Esophagus muscularis mucosa (tissue), 4 donors: ENCODE results near the gene TMEM190. TPM values are rescaled to one million over a fixed set of nuclear protein-coding genes. Genes with fewer than 3 reads are reported as not detected.

Experiments used
- DNase-seq: peaks from one replicate; pipeline ENCODE4 v3.0.0-alpha.2; 2017; ENCODE audit errors: extremely low spot score
- H3K27ac ChIP-seq, 4 donors: fragments of 200-600 bp; sonication (generic); replicated peaks in 1 of 4; 1 replicate in 3 of 4; 2 replicates in 1 of 4; pipeline ENCODE4 v1.5.1; 2016 to 2019; ENCODE audit warnings: mild to moderate bottlenecking in 1 of 4
- H3K27me3 ChIP-seq, 4 donors: fragments of 200-600 bp; sonication (generic); one replicate each; pipeline versions ENCODE4 v1.5.1 to v1.6.0; 2016 to 2019
- H3K36me3 ChIP-seq, 4 donors: fragments of 200-600 bp; sonication (generic); one replicate each; pipeline ENCODE4 v1.5.1; 2016 to 2019
- H3K4me1 ChIP-seq, 4 donors: fragments of 200-600 bp; sonication (generic); one replicate each; pipeline ENCODE4 v1.5.1; 2016 to 2019
- H3K4me3 ChIP-seq, 4 donors: fragments of 200-600 bp; sonication (generic); 1 replicate in 2 of 4; 2 replicates in 2 of 4; pipeline ENCODE4 v1.5.1; 2016 to 2019; ENCODE audit warnings: mild to moderate bottlenecking in 4 of 4, moderate library complexity in 1 of 4
- H3K9me3 ChIP-seq, 4 donors: fragments of 200-600 bp; sonication (generic); 1 replicate in 3 of 4; 2 replicates in 1 of 4; pipeline ENCODE4 v1.5.1; 2016 to 2019
- EP300 ChIP-seq: sonication (generic); formaldehyde crosslinking; IDR thresholded peaks from one replicate; pipeline ENCODE4 v1.6.1; 2017; ENCODE audit warnings: antibody characterized with exemption
- POLR2A ChIP-seq: fragments of 450-650 bp; IDR thresholded peaks from one replicate; pipeline ENCODE4 v1.6.1; 2017; ENCODE audit warnings: antibody characterized with exemption, moderate library complexity, mild to moderate bottlenecking, low read depth
- POLR2AphosphoS5 ChIP-seq, 2 donors: sonication (generic); formaldehyde crosslinking; IDR thresholded peaks; one replicate each; pipeline ENCODE4 v1.6.1; 2017; ENCODE audit warnings: antibody characterized with exemption in 2 of 2
- WGBS: methylation state at CpG from one replicate; pipeline ENCODE4 v1.1.5; 2018; 5-methylcytosine and 5-hydroxymethylcytosine counted together
- intact Hi-C: fragments of 100-400 bp; cut with DNase I; formaldehyde crosslinking; loops from one replicate; pipeline ENCODE4 v1.15.1; 2023
- total RNA-seq, 4 donors: library from RNA; depleted of rRNA; stranded (reverse); fragments of >200 nt; gene quantifications; one replicate each; pipeline versions ENCODE4 v1.1.0 to v1.2.1, GENCODE V29; 2016
- TF ChIP-seq, protein P1 (sequence below), 3 experiments: fragments of 200-600 bp in 2 of 3; fragments of 450-650 bp in 1 of 3; sonication (generic) in 2 of 3; IDR thresholded peaks; one replicate each; pipeline ENCODE4 v1.5.1; 2017 to 2019; ENCODE audit warnings: antibody characterized with exemption in 3 of 3, mild to moderate bottlenecking in 2 of 3, moderate library complexity in 1 of 3

The TMEM190 gene
- total RNA-seq, 4 donors from 2014 or later: not detected

- Histone ChIP-seq H3K9me3 (no peaks in the 10 kb centered on the region), H3K27ac (peak overlapping the region in 1 of 4 donors; percentile 6), H3K36me3 (peaks cover 0 to 53% (median 36%) of the 10 kb centered on the region in 4 donors), H3K4me1 (peaks cover 3 to 25% (median 12%) of the 10 kb centered on the region in 4 donors), H3K4me3 (no peak overlapping the region), H3K27me3 (peaks cover 0 to 30% (median 14%) of the 10 kb centered on the region in 4 donors)
- TF ChIP-seq POLR2AphosphoS5 (IDR thresholded peaks at IDR 0.05) (no peak), EP300 (no peak), POLR2A (no peak)
- TF ChIP-seq, protein P1, sequence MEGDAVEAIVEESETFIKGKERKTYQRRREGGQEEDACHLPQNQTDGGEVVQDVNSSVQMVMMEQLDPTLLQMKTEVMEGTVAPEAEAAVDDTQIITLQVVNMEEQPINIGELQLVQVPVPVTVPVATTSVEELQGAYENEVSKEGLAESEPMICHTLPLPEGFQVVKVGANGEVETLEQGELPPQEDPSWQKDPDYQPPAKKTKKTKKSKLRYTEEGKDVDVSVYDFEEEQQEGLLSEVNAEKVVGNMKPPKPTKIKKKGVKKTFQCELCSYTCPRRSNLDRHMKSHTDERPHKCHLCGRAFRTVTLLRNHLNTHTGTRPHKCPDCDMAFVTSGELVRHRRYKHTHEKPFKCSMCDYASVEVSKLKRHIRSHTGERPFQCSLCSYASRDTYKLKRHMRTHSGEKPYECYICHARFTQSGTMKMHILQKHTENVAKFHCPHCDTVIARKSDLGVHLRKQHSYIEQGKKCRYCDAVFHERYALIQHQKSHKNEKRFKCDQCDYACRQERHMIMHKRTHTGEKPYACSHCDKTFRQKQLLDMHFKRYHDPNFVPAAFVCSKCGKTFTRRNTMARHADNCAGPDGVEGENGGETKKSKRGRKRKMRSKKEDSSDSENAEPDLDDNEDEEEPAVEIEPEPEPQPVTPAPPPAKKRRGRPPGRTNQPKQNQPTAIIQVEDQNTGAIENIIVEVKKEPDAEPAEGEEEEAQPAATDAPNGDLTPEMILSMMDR (IDR thresholded peaks at IDR 0.05): no peak
- WGBS: 94% methylated on average over 6 of the region's 41 CpGs
- no peak for DNase-seq
- intact Hi-C loops: no loop called here
These were observed 29.7 kb upstream of the TMEM190 start for GRCh38 chr19:55346725-55347441.

GRCh38 chr19:55347442-55348009 lies 29.1 kb upstream of the TMEM190 start:
- TF ChIP-seq POLR2A (no peak), EP300 (no peak), POLR2AphosphoS5 (IDR thresholded peaks at IDR 0.05) (no peak)
- TF ChIP-seq, protein P1 (IDR thresholded peaks at IDR 0.05): no peak
- WGBS: 74% methylated on average over 4 of the region's 10 CpGs
- peaks cover 0 to 36% (median 21%) of the 10 kb centered on the region in 4 donors for H3K27me3 ChIP-seq

DNA sequence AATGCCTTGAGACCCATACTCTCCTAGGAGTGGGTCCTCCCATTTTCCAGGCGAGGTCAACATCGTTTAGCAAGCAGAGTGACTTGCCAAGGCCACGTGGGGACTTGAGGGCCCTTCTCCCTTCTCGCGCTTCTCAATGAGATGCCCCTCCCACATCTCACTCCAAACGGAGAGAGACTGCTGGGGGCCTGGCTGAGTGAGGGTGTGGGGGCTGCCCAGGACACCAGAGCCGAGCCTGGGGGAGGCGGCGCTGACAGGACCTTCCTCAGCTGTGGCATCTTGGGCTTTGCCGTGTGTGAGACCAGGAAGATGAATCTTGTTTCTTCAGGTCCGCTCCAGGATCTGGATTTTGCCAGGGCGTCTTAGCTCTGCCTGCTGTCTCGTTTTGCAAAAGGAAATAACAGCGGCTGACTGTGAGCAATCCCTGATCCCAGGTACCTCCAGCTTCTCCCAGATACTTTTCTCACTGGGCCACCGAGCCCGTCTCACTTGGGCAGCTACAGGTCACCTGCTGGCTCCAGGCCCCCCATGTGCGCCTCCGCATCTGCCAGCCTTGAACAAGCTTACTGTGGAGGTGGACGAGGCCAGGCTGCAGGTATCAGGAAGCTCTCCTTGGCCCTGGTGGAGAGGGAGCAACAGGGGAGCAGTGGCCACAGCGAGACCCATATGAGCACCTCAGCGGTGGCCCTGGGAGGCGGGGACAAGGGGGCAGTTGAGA lies 28.1 kb upstream of the TMEM190 start:
- 65% methylated on average over 20 of the region's 22 CpGs for WGBS
- no peak for DNase-seq
- Histone ChIP-seq H3K27me3 (peaks cover 4 to 46% (median 30%) of the 10 kb centered on the region in 4 donors), H3K4me3 (no peak overlapping the region), H3K27ac (no peak overlapping the region), H3K4me1 (peaks cover 7 to 28% (median 17%) of the 10 kb centered on the region in 4 donors), H3K36me3 (peaks cover 0 to 37% (median 20%) of the 10 kb centered on the region in 4 donors), H3K9me3 (no peaks in the 10 kb centered on the region)
- TF ChIP-seq, protein P1 (IDR thresholded peaks at IDR 0.05): no peak
- no peak for TF ChIP-seq EP300
- TF ChIP-seq POLR2AphosphoS5 (IDR thresholded peaks at IDR 0.05): no peak
- TF ChIP-seq POLR2A: no peak
- intact Hi-C loops: no loop called here

More at GRCh38 chr19:55347442-55348009, 29.1 kb upstream of the TMEM190 start:
- H3K4me1 ChIP-seq: peaks cover 3 to 20% (median 11%) of the 10 kb centered on the region in 4 donors
- no peak for DNase-seq
- H3K4me3 ChIP-seq: no peak overlapping the region
- no peaks in the 10 kb centered on the region for H3K9me3 ChIP-seq
- H3K27ac ChIP-seq: no peak overlapping the region
- intact Hi-C loops: no loop called here
- H3K36me3 ChIP-seq: peaks cover 0 to 47% (median 29%) of the 10 kb centered on the region in 4 donors

DNA sequence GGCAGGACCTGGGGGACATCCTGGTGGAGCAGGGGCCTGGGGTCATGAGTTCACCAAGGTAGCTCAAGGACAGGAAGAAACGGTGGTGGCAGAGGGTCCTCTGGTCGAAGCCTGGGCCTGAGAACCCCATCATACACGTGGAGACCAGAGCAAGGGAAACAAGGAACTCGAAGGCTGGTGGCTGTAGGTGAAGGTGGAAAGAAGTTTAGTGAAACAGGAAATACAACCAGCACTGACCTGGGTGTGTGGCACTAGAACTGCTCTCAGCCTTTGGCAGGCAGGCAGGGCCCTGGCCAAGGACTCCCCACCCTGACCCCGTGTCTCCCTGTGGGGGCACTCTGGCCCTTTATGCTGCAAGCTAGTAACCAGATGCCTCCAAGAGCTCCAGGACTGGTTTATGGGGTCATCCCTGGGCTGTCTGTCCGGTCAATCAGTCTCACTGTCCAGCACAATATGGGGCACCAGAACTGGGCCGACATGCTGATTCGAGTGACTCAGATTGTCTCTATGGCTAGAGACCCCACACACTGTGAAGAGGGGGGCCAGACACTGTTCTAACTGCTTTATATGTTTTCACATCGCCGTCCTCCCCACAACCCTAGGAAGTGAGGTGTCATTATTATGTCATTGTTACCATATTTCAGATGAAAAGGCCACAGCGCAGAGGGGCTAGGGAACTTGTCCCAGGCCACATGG lies 25.9 kb upstream of the TMEM190 start:
- intact Hi-C loops: no loop called here
- H3K27ac ChIP-seq: no peak overlapping the region
- WGBS: 91% methylated on average over 11 of the region's 11 CpGs
- H3K4me3 ChIP-seq: no peak overlapping the region
- TF ChIP-seq POLR2AphosphoS5 (IDR thresholded peaks at IDR 0.05) (no peak), EP300 (no peak), POLR2A (no peak)
- TF ChIP-seq, protein P1 (IDR thresholded peaks at IDR 0.05): no peak
- no peak for DNase-seq
- H3K9me3 ChIP-seq: no peaks in the 10 kb centered on the region
- H3K4me1 ChIP-seq: peaks cover 22 to 36% (median 25%) of the 10 kb centered on the region in 4 donors
- peaks cover 11 to 68% (median 46%) of the 10 kb centered on the region in 4 donors for H3K27me3 ChIP-seq
- peaks cover 0 to 23% (median 15%) of the 10 kb centered on the region in 4 donors for H3K36me3 ChIP-seq
